Astrocyte (in vitro differentiated cells and primary cell): ENCODE results near the gene RANBP3. TPM values are rescaled to one million over a fixed set of nuclear protein-coding genes. Genes with fewer than 3 reads are reported as not detected.

Experiments
- DNase-seq: peaks from one replicate; pipeline ENCODE4 v3.0.0-alpha.2; 2010; ENCODE audit warnings: low read depth
- FAIRE-seq: peaks from 2 replicates; lab custom pipeline; 2011; peaks lifted over from hg19 to GRCh38; lab: Jason Lieb, UNC
- H2AFZ ChIP-seq: 2 replicates; pipeline ENCODE4 v1.6.0; 2012; ENCODE audit warnings: low read depth, low read length, inconsistent platforms
- H3K27ac ChIP-seq: 2 replicates; pipeline ENCODE4 v1.5.1; 2011; ENCODE audit warnings: low read depth, low read length, inconsistent platforms
- H3K27me3 ChIP-seq: 2 replicates; pipeline ENCODE4 v1.6.0; 2011; ENCODE audit warnings: low read length, inconsistent platforms; ENCODE audit not compliant: insufficient read depth
- H3K36me3 ChIP-seq: 2 replicates; pipeline ENCODE4 v1.5.1; 2011; ENCODE audit warnings: low read length, inconsistent platforms; ENCODE audit not compliant: insufficient read depth
- H3K4me1 ChIP-seq: 2 replicates; pipeline ENCODE4 v1.5.1; 2011; ENCODE audit warnings: low read length, inconsistent platforms; ENCODE audit not compliant: insufficient read depth
- H3K4me2 ChIP-seq: 2 replicates; pipeline ENCODE4 v1.6.0; 2012; ENCODE audit warnings: low read length, inconsistent platforms
- H3K4me3 ChIP-seq: 2 replicates; pipeline ENCODE4 v1.5.1; 2011; ENCODE audit warnings: low read depth, mild to moderate bottlenecking, low read length, inconsistent platforms; ENCODE audit not compliant: insufficient read depth
- H3K79me2 ChIP-seq: 2 replicates; pipeline ENCODE4 v1.6.0; 2012; ENCODE audit warnings: mild to moderate bottlenecking, low read length, inconsistent platforms; ENCODE audit not compliant: insufficient read depth
- H3K9ac ChIP-seq: 2 replicates; pipeline ENCODE4 v1.6.0; 2012; ENCODE audit warnings: mild to moderate bottlenecking, low read length, inconsistent platforms
- H3K9me3 ChIP-seq: 2 replicates; pipeline ENCODE4 v1.5.1; 2012; ENCODE audit warnings: low read depth, mild to moderate bottlenecking, low read length, inconsistent platforms; ENCODE audit not compliant: insufficient read depth
- H4K20me1 ChIP-seq: 2 replicates; pipeline ENCODE4 v1.6.0; 2012; ENCODE audit warnings: low read length, inconsistent platforms; ENCODE audit not compliant: insufficient read depth
- H3K27ac Mint-ChIP-seq: one replicate; pipeline ENCODE4 v1.8.0; 2021; ENCODE audit warnings: mild to moderate bottlenecking, mixed read lengths; ENCODE audit not compliant: unreplicated experiment
- H3K27me3 Mint-ChIP-seq: one replicate; pipeline ENCODE4 v1.8.0; 2021; ENCODE audit warnings: low read depth, mixed read lengths; ENCODE audit not compliant: unreplicated experiment
- H3K36me3 Mint-ChIP-seq: one replicate; pipeline ENCODE4 v1.8.0; 2021; ENCODE audit warnings: low read depth, mixed read lengths; ENCODE audit not compliant: unreplicated experiment
- H3K4me1 Mint-ChIP-seq: one replicate; pipeline ENCODE4 v1.8.0; 2021; ENCODE audit warnings: low read depth, mixed read lengths; ENCODE audit not compliant: unreplicated experiment
- H3K4me3 Mint-ChIP-seq: one replicate; pipeline ENCODE4 v1.8.0; 2021; ENCODE audit warnings: mild to moderate bottlenecking, moderate library complexity, mixed read lengths; ENCODE audit not compliant: unreplicated experiment
- H3K9me3 Mint-ChIP-seq: one replicate; pipeline ENCODE4 v1.8.0; 2021; ENCODE audit warnings: mild to moderate bottlenecking, mixed read lengths; ENCODE audit not compliant: unreplicated experiment
- CTCF ChIP-seq: IDR thresholded peaks from 2 replicates; pipeline ENCODE4 v1.5.1; 2011; ENCODE audit warnings: low read depth, mild to moderate bottlenecking, inconsistent platforms, low read length, moderate library complexity; ENCODE audit not compliant: insufficient read depth
- EZH2 ChIP-seq: IDR thresholded peaks from 2 replicates; pipeline ENCODE4 v1.6.1; 2012; ENCODE audit warnings: mild to moderate bottlenecking, low read length, inconsistent platforms; ENCODE audit not compliant: insufficient read depth
- total RNA-seq: library from RNA; stranded (reverse); gene quantifications from 2 replicates; pipeline ENCODE4 v1.2.1, GENCODE V29; 2021

Gene RANBP3
- total RNA-seq, 1 donor from 2014 or later: 70.5 TPM

DNA sequence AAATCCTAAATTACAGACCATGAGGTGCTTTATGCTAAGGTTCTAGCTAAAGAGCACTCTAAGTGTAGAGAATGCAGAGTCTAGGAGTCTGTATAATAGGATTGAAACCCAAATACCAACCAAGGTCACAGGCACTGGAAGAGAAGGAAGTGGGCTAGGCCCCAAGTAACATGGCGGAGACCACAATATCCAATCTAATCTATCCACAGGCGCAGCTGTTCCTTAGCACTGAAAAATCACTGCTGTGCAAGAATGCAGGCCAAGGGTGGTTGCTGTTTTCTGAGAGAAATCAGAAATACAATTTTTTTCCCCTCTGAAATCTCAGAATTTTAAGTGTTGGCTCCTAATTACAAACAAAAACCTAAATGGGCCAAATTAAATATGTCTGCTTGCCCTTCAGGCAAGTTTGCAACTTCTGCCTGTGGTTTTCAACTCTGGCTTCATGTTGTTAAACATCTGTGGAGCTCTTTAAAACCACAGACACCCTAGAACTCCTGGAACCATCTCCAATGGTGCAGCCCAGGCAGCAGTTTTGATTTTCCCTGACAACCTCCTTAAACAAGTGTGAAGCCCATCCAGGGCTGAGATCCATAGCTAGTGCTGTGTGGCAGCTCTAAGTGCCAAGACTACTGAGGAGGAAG is 6.1 kb downstream of the RANBP3 start:
- Mint-ChIP-seq H3K27ac (no peak overlapping the region), H3K4me1 (peaks cover 26% of the 10 kb centered on the region), H3K4me3 (no peak overlapping the region), H3K27me3 (no peaks in the 10 kb centered on the region), H3K9me3 (peaks cover under 1% of the 10 kb centered on the region), H3K36me3 (peaks cover 7% of the 10 kb centered on the region)
- Histone ChIP-seq H3K27ac (no peak overlapping the region), H3K9ac (no peak overlapping the region), H3K4me3 (no peak overlapping the region), H2AFZ (no peak overlapping the region), H3K4me2 (no peak overlapping the region), H3K9me3 (no peaks in the 10 kb centered on the region), H3K79me2 (peaks cover 99% of the 10 kb centered on the region), H3K36me3 (peaks cover 3% of the 10 kb centered on the region), H3K27me3 (no peaks in the 10 kb centered on the region), H3K4me1 (peaks cover 27% of the 10 kb centered on the region), H4K20me1 (peaks cover 96% of the 10 kb centered on the region)
- DNase-seq: no peak
- TF ChIP-seq EZH2 (no peak), CTCF (no peak)
- FAIRE-seq: no peak

DNA sequence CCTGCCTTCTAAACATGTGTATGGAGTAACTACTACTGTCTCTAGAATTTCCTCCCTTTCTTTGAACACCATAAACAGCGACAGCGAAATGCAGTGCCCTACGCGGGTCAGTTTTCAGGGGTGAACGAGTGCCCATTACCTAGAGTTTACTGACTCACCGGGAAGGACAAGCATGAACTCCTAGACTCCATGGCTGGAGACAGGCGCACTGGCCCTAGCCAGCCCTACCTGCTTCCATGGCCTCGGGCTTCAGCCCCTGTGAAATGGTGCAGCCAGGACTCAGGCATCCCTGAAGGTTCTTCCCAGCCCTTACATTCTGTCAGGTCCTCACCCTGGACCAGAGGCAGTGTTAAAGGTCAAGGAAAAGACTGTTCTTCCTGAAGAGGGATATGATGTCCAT is 8.5 kb downstream of the RANBP3 start:
- H3K4me1 Mint-ChIP-seq: peaks cover 20% of the 10 kb centered on the region
- no peaks in the 10 kb centered on the region for H3K9me3 Mint-ChIP-seq
- Histone ChIP-seq H3K27ac (no peak overlapping the region), H4K20me1 (peaks cover 98% of the 10 kb centered on the region), H3K79me2 (peaks cover 100% of the 10 kb centered on the region), H3K36me3 (no peaks in the 10 kb centered on the region), H3K9me3 (no peaks in the 10 kb centered on the region), H3K27me3 (no peaks in the 10 kb centered on the region), H2AFZ (no peak overlapping the region), H3K4me2 (no peak overlapping the region), H3K4me1 (peaks cover 24% of the 10 kb centered on the region), H3K4me3 (no peak overlapping the region), H3K9ac (no peak overlapping the region)
- H3K36me3 Mint-ChIP-seq: peaks cover 8% of the 10 kb centered on the region
- TF ChIP-seq CTCF (no peak), EZH2 (no peak)
- H3K27me3 Mint-ChIP-seq: no peaks in the 10 kb centered on the region
- DNase-seq: no peak
- no peak overlapping the region for H3K27ac Mint-ChIP-seq
- H3K4me3 Mint-ChIP-seq: no peak overlapping the region
- FAIRE-seq: no peak
